ENCODE results near the gene UNC45A. TPM values are rescaled to one million over a fixed set of nuclear protein-coding genes. Genes with fewer than 3 reads are reported as not detected.
A peak's percentile ranks its signal among the peaks of the same experiment; 100 is the strongest.

Gene UNC45A
- total RNA-seq (2014; rRNA removed; shearing (Covaris generic)): 38.3 and 46.1 TPM in 2 replicates
- total RNA-seq (2022): 62.3 and 68.0 TPM in 2 replicates
- Bru-seq, nascent RNA: percentile 53 among the genes with signal in this experiment
- BruChase-seq, experiment 1, labeled RNA remaining after a 6-hour chase: percentile 63 among the genes with signal in this experiment
- BruChase-seq, experiment 2, labeled RNA remaining after a 2-hour chase: percentile 58 among the genes with signal in this experiment
- long read RNA-seq, full-length matches to known transcripts: 38 of 97 reads
- long read RNA-seq, partial matches to known transcripts: 43 of 97 reads
- long read RNA-seq, other reads (novel, unspliced or antisense): 16 of 97 reads

DNA sequence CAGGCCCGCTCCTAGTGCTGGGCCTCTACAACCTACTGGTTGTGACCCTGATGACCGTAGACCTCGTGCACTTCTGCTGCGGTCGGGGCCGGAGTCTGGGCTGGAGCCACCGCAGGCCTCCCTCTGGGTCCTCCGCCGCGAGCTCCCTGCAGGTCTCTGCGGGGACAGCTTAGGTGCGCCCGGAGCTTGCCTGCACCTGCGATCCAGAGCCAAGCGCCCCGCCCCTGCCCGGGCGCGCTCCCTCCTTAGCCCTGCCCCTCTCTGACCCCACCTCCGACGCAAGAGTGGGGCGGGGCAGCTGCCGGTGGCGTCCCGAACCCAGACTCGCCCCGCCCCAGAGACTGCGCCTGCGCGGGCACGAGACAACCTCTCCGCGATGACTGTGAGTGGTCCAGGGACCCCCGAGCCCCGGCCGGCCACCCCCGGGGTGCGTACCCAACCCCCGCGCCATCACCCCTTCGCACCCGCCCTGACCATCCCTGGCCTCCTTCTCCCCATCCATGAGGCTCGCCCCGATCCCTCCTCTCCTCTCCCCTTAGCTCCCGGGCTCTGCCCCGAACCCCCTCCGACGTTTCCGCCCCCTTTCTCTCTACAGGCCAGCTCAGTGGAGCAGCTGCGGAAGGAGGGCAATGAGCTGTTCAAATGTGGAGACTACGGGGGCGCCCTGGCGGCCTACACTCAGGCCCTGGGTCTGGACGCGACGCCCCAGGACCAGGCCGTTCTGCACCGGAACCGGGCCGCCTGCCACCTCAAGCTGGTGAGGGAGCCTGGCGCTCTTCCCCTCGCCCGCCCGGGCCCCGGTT lies at the start of gene UNC45A:
TSS of gene UNC45A (plus strand) at position 337 of the 803 bp plus-strand sequence. CDS start at position 377, 40 bp downstream.
- intact Hi-C loops (cut with micrococcal nuclease; ENCODE audit: unreplicated experiment): loop anchor here (1.0 to 5.0 kb wide), 8 partner anchors 19 to 668 kb away; partner anchors contain the start of genes BLM, IQGAP1, NGRN and PRC1
- peak; percentile 35; the same call in 1 of the 2 replicates for TF ChIP-seq CTCF (conservative IDR thresholded peaks at IDR 0.05; ENCODE audit: low read length)
- TF ChIP-seq EZH2phosphoT487 (IDR thresholded peaks at IDR 0.05; ENCODE audit: borderline replicate concordance, low read depth, low read length): no peak
- Histone ChIP-seq H3K4me2 (ENCODE audit: low read length) (peak within 1 kb of the TSS; percentile 90), H3K79me2 (ENCODE audit: insufficient read depth, low read depth, low read length) (peaks cover 6% of the 10 kb centered on the region; the same call in 1 of the 2 replicates), H3K36me3 (ENCODE audit: insufficient read depth, low read length) (peaks cover 18% of the 10 kb centered on the region), H4K20me1 (ENCODE audit: insufficient read depth, low read length) (no peaks in the 10 kb centered on the region), H3K27ac (ENCODE audit: low read depth, low read length, poor library complexity, severe bottlenecking) (peak within 1 kb of the TSS; percentile 48), H3K4me3 (ENCODE audit: low read depth, low read length, poor library complexity, severe bottlenecking) (peak within 1 kb of the TSS; percentile 75), H3K9me3 (ENCODE audit: low read length) (no peaks in the 10 kb centered on the region), H2AFZ (ENCODE audit: low read length) (peak within 1 kb of the TSS; percentile 77), H3K4me1 (ENCODE audit: insufficient read depth, low read length, poor library complexity, severe bottlenecking) (peaks cover 47% of the 10 kb centered on the region), H3K9me2 (ENCODE audit: insufficient read depth, low read length) (no peaks in the 10 kb centered on the region)
- POLR2A ChIA-PET: interaction anchor here (0.5 to 7.2 kb wide), 18 partner anchors 9 to 930 kb away, joined by 3 to 58 read pairs (median 3); partner anchors contain the start of genes PRC1 and RCCD1
- BruUV-seq (replicated peaks): no TSS peak
- CTCF ChIA-PET (ENCODE audit: unreplicated experiment): interaction anchor here (0.6 to 5.1 kb wide), 12 partner anchors 12 to 616 kb away, joined by 3 to 41 read pairs (median 4); partner anchors contain the start of genes BLM, MAN2A2 and RCCD1
- DNase-seq (ENCODE audit: low spot score): peak; percentile 95

DNA sequence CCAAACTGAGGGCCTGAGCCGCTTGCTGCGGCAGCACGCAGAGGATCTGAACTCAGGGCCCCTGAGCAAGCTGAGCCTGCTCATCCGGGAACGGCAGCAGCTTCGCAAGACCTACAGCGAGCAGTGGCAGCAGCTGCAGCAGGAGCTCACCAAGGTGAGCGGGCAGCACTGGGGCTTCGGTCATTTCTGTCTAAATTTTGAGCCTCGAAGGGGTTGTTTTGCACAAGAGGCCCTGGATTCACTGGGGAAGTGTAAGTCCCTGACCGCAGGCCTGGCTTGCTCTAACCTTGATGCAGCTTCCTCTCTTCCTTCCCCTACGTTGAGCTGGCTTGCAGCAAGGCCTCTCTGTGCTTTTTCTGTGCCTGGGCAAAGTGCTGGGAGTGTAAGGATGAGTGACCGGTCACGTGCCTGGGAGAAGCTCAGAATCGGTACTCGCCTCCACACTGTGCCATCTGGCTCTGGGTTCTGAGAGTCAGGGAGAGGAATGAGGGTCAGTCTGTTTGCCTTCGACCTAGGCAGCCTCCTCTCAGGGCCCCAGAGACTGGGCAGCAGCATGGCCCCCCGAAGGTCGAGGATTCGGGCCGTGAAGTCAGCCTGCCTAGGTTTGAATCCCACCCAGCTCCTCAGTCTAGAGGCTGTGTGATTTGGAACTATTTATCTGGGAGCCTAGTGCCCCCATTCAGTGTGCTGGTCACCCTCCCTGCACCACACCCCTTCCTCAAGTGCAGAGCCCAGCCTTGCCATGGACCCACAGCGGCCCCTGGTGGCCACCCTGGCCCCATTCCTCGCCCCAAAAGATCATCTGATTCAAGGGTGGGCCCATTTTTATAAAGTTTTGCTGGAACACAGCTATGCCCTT lies 49.4 kb upstream of the UNC45A start:
- peak; percentile 80 for DNase-seq (ENCODE audit: low spot score)
- Histone ChIP-seq H3K4me3 (ENCODE audit: low read depth, low read length, poor library complexity, severe bottlenecking) (no peak overlapping the region), H2AFZ (ENCODE audit: low read length) (0 out of 2 replicates have a peak overlapping the region, but pooled peaks have one; percentile 21), H3K79me2 (ENCODE audit: insufficient read depth, low read depth, low read length) (no peaks in the 10 kb centered on the region), H4K20me1 (ENCODE audit: insufficient read depth, low read length) (no peaks in the 10 kb centered on the region), H3K27ac (ENCODE audit: low read depth, low read length, poor library complexity, severe bottlenecking) (no peak overlapping the region), H3K4me2 (ENCODE audit: low read length) (peak overlapping the region; percentile 18; the same call in 1 of the 2 replicates), H3K36me3 (ENCODE audit: insufficient read depth, low read length) (no peaks in the 10 kb centered on the region), H3K4me1 (ENCODE audit: insufficient read depth, low read length, poor library complexity, severe bottlenecking) (peaks cover 12% of the 10 kb centered on the region), H3K9me3 (ENCODE audit: low read length) (no peaks in the 10 kb centered on the region), H3K9me2 (ENCODE audit: insufficient read depth, low read length) (no peaks in the 10 kb centered on the region)
- intact Hi-C loops (cut with micrococcal nuclease; ENCODE audit: unreplicated experiment): loop anchor here (1.0 to 5.0 kb wide), 6 partner anchors 67 to 565 kb away; partner anchors contain the start of gene BLM
- ChIA-PET CTCF (ENCODE audit: unreplicated experiment) (interaction anchor here (0.5 to 1.7 kb wide), 10 partner anchors 11 to 520 kb away, joined by 3 to 10 read pairs (median 3); no protein-coding TSS in a partner anchor), POLR2A (interaction anchor here (0.7 to 1.9 kb wide), 8 partner anchors 15 to 377 kb away, joined by 3 to 7 read pairs (median 4); partner anchors contain the start of genes HDDC3 and UNC45A)
- TF ChIP-seq CTCF (conservative IDR thresholded peaks at IDR 0.05; ENCODE audit: low read length) (peak; percentile 99), EZH2phosphoT487 (IDR thresholded peaks at IDR 0.05; ENCODE audit: borderline replicate concordance, low read depth, low read length) (no peak)
- BruUV-seq (replicated peaks): no TSS peak
